ENCODE measurements around the gene KIAA0040.
"Not testable (repeated sequence)": the region's sequence is repeated elsewhere in the genome, so short reads cannot be mapped to it uniquely, and the experiment has no call there.

Gene KIAA0040

DNA sequence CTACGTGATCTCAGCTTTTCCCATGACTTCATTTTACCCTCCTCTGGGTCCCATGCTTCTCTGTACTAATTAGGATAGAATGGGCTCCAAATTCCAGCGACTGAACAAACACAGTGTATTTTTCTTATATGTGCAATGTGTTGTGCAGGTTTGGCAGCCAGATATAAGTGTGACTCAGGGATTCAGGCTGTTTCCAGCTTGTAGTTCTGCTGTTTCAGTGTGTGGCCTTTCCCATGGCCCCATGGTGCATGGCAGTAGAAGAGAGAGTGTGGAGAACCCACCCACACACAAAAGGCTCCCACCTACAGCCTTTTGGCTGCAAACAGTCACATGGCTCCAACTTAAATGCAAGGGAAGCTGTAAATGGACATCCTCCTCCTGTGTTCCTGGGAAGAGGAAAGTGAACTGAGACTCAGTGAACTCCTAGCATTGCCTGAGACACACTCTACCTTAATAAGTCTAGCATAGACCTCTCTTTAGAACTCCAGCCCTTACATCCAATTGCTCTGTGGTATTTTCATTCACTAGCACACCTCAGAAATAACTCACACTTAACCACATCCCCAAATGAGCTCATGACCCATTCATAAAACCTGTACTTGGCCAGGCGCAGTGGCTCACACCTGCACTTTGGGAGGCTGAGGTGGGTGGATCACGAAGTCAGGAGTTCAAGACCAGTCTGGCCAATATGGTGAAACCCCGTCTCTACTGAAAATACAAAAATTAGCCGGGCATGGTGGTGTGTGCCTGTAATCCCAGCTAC lies 58.7 kb downstream of the KIAA0040 start:
- peak; percentile 80 for DNase-seq

DNA sequence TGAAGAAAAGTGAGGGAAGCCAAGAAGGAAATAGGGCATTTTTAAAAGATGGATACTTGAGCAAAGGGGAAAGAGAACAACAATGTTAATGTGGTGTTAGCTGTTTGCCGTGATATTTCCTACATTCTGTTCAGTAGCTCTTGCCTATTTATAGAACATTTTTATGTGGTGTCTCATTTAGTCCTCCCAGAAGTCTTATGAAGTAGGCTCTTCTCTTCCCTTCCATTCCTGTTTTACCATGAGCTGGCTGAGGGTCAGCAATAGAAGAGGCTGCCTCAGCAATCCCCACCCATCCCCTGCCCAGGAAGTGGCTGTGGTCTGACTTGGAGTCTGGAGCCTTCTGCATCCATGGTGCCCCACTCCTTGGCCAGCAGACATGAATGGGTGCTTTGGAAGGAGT lies 60.1 kb downstream of the KIAA0040 start:
- peak; percentile 93 for DNase-seq

DNA sequence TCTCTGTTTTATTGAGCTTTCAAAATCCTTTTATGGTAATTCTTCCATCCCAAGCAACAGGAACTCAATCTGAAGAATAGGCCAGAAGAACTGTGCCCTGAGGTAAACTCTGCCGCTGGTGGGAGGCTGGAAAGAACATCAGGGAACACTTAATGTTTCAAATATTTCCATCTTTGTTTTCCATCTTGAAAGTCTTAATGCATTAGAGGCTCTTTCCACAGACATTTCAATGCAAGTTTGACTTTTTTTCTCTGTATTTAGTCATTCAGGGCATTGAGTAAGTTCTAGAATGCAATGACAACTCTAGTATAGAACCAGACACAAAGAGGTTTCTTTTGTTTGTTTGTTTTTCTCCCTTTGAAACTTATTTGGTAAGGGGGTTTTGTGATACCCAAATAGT lies 61.5 kb downstream of the KIAA0040 start:
- DNase-seq = peak; percentile 45

DNA sequence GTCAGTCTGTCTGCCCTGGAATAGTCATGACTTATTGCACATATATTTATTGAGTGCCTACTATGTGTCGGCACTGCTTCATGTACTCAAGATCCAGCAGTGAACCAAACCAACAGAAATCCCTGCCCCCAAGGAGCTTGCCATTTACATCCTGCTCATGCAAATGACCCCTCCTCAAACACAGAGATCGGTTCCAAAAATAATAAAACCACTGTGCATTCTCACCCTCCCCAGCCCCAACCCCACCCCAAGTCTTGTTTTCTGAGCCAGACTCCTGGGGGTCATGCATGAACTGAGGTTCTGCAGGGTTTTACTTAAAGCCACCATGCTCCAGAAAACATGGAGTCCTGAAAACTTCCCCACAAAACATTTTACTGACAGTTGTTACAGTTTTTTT lies 61.9 kb downstream of the KIAA0040 start:
- DNase-seq = peak; percentile 25

DNA sequence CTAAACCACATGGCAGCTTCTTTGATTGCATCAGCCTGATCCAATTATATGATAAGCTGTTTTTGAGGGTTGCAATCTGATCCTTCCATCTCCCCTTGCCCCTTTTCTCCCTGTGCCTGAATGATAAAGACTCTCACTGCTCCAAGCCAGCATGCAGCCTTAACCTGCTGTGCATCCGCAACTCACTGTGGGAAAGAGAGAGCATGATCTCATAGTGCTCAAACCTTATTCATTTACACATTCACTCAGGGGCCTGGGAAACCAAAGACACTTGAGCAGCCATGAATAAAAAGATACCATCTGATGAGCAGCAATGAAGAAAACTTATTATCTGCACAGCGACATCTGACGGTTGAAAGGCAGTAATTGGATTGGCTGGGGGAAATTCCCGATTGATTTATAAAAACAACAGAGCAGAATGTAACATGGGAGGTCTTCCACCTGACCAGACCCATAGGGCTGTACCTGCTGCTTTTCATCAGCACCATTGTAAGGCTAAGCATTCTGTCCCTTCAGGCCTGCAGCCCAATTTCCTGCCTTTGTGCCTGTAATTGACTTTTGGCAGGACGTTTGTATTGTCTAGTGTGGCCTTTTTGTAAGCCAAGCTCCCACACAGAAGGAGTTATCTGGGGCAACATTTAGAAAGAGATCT lies 62.5 kb downstream of the KIAA0040 start:
- DNase-seq = peak; percentile 34

DNA sequence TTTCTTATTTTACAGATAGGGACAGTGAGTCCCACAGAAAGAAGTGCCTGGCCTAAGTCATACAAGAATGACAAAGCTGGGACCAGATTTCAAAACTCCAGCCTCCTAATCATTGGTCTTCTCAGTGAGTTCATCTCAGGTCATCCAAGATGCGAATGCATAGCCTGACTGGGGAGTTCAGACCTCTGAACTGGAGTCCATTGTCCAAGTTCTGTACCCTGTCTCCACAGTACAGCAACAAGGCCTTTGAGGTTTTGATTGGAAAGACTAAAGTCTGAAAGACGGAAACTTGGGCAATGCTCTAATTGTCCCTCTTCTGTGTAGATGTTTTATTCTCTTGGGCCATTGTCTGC lies 63.0 kb downstream of the KIAA0040 start:
- no peak for DNase-seq

DNA sequence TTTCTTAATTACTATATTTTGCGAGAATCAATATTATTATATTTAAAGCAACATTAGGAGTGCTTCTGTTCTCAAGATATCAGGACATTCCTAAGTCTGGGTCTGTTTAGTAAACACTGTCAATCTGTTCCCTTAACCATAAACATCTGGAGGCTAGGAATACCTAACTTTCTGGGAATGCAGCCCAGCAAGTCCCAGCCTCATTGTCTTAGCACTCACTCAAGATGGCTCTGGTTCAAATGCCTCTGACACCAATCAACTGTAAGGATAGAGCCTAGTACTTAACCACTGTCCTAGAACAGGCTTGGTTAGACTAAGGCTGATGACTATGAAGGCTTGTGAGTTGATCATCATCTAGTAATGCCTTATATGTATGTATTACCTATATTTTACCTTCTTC lies 63.4 kb downstream of the KIAA0040 start:
- peak; percentile 51 for DNase-seq

DNA sequence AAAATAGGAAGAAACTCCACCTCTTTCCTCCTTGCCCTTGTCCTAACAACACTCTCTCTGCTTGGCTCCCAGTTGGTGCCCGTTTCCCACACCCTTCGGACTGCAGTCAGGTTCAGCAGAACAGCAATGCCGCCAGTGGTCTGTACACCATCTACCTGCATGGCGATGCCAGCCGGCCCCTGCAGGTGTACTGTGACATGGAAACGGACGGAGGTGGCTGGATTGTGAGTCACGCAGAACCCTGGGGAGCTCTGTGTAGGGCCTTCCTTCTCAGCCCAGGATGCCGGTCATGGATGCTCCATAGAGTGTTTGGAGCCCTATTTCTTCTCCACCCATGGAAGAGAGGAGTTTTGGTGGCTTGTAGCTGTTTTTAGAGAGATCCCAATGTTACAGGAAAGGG lies 64.1 kb downstream of the KIAA0040 start:
- no peak for DNase-seq

DNA sequence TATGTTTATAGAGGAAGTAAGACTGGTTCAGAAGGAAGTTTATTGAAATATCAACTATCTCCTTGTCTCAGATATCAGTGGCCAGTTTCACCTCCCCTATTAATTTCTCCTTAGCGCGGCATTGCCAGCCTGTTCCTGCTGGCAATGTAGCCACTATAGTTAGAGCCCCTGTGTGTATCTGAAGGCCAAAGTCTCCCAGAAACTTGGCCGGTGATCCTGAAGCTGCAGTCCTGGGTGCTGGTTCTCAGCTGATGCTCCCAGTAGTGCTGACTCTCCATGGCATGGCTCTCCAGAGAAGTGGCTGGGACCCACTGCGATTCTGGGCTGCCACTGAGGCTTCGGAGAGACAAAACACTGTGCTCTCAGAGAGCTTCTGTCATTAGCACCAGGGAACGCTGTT lies 65.0 kb downstream of the KIAA0040 start:
- DNase-seq = no peak

DNA sequence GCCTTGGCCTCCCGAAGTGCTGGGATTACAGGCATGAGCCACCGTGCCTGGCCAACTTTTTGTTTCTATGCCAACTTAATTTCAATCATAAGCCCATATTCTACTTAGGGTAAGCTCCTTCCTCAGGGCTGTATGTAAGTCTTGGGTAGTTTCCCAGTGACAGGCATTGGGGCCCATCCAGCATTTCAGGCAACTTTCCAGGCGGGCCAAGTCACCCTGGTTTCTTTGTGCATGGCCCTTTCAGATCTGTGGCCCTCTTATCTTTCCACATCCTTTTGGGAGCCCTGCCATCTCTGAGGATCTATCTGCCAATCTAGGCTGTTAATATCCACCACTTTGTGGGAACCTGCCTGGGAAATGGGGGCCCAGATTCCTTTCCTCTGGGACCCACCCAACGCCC lies 66.2 kb downstream of the KIAA0040 start:
- no peak for DNase-seq

DNA sequence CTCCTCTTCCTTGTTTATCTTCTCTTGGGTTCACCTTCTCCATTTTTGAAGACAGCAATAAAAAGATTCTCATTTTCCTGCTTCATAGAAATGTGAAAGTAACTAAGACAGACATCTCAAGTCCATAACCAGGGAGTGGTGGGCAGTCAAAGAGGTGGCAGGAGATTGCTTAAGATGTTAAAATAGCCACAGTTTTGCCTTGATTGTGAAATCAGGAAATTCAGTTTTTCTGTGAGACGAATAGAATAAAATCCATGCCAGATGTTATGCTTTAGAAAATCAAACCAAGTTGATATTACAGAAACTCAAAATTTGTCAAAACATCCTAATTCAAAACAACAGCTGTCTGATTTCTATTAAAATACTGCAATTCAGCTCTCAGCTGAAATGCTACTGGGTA lies 67.7 kb downstream of the KIAA0040 start:
- no peak for DNase-seq

DNA sequence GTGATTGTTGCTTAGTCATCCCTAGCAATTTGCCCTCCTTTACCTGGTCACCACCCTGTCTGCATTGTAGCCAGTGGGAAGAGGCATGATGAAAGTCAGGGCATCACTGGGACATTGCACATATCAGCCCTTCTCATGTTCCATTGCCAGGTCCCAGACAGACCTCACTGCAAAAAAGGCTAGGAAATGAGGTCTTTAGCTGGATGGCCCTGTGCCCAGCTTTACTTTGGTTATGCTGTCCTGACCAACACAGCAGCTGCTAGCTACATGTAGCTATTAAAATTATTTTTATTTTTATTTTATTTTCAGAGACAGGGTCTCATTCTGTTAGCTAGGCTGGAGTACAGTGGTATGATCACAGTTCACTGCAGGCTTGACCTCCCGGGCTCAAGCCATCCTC lies 72.1 kb downstream of the KIAA0040 start:
- no peak for DNase-seq

DNA sequence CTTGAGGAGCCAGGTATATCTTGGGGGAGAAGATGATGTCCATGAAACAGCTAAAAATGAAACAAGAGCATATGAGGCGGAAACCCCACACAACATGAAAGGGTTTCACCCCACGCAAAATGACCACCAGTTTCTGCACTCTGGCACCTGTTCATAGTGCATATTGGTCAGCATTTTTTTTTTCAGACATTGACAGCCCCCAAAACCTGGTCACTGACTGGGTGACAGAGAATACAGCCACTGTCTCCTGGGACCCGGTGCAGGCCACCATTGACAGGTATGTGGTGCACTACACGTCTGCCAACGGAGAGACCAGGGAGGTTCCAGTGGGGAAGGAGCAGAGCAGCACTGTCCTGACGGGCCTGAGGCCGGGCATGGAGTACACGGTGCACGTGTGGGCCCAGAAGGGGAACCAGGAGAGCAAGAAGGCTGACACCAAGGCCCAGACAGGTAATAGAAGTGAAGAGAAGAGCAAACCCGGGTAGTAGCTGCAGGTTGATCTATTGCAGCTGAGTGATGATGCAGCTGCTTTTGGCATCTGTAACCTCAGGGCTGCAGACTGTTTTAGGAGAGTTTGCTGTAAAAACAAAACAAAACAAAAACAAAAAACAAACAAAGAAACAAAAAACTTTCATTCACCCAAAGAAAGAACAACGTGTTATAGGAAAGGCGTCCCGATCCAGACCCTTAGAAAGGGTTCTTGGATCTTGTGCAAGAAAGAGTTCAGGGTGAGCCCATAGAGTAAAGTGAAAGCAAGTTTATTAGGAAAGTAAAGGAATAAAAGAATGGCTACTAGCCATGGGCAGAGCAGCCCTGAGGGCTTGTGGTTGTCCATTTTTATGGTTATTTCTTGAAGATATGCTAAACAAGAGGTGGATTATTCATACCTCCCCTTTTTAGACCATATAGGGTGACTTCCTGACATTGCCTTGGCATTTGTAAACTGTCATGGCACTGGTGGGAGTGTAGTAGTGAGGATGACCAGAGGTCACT lies 73.9 kb downstream of the KIAA0040 start:
- no peak for DNase-seq

DNA sequence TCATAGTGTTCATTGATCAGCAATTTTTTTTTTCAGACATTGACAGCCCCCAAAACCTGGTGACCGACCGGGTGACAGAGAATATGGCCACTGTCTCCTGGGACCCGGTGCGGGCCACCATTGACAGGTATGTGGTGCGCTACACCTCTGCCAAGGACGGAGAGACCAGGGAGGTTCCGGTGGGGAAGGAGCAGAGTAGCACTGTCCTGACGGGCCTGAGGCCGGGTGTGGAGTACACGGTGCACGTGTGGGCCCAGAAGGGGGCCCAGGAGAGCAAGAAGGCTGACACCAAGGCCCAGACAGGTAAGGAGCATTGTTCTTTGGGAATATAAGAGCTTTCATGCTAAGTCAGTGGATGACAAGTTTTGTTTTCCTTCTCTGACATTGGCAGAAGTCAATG lies 75.7 kb downstream of the KIAA0040 start:
- no peak for DNase-seq

DNA sequence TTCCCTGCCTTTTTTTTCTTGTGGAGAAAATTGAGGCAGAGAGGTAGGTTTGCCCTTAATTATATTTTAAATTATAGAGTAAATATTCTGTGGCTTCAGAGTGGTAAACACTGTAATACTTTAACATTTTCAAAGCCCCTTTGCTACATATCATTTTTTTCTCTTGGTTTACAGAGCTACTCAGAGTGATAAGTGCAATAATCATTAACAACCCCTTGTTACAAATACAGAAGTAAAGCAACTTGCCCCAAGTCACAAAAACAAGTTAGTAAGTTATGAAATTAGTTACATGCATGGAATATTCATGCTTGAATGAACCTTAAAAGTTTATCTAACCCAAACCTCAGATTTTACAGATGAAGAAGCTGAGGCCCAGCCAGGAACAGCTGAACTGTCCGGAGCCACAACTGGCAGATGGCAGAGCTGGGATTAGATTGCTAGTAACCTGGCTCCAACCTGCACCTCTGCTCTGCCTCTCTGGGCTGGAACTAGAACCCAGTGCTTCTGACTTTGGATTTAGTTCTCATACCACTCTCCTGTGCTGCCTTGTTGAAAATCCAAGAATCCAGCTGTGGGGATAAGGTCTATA lies 76.3 kb downstream of the KIAA0040 start:
- DNase-seq = no peak

DNA sequence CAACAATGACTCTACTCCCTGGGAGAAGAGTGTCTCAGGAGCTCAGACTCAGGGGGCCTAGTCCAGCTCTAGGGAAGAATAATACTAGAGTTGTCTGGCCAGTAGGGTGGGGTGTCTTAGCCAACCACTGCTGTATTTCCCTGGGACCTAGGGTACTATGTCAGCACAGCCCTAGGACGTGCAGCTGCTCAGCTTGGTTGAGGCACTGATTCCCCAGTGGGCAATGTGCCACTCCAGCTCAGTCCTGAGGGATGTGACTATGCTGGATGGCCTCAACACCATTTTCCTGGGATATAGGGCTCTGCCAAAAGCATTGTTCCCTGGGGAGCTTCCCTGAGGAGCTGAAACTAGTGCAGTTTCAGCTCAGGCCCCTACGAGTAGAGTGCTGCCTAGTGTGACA lies 77.6 kb downstream of the KIAA0040 start:
- no peak for DNase-seq

DNA sequence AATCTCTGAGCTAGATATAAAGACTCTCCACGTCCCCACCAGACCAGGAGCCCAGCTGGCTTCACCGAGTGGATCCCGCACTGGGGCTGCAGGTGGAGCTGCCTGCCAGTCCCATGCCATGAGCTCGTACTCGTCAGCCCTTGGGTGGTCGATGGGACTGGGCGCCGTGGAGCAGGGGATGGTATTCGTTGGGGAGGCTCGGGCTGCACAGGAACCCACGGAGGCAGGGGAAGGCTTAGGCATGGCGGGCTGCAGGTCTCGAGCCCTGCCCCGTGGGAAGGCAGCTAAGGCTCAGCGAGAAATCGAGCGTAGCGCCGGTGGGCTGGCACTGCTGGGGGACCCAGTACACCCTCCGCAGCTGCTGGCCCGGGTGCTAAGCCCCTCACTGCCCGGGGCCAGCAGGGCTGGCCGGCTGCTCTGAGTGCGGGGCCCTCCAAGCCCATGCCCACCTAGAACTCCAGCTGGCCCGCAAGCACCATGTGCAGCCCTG lies 84.2 kb downstream of the KIAA0040 start:
- not testable (repeated sequence) for DNase-seq
